PC-3 (cell line): Measurements from ENCODE around the gene ARVCF.

Source experiments
- EZH2 ChIP-seq: fragments of 300-600 bp; sonication (generic); IDR thresholded peaks from one replicate; pipeline ENCODE4 v1.6.1; 2017; ENCODE audit warnings: antibody characterized with exemption, mild to moderate bottlenecking, low read length; ENCODE audit not compliant: unreplicated experiment
- EZH2phosphoT487 ChIP-seq: fragments of 300-600 bp; sonication (generic); IDR thresholded peaks from 2 replicates; pipeline ENCODE4 v1.6.1; 2018; ENCODE audit warnings: mild to moderate bottlenecking, antibody characterized with exemption, low read length, borderline replicate concordance

DNA sequence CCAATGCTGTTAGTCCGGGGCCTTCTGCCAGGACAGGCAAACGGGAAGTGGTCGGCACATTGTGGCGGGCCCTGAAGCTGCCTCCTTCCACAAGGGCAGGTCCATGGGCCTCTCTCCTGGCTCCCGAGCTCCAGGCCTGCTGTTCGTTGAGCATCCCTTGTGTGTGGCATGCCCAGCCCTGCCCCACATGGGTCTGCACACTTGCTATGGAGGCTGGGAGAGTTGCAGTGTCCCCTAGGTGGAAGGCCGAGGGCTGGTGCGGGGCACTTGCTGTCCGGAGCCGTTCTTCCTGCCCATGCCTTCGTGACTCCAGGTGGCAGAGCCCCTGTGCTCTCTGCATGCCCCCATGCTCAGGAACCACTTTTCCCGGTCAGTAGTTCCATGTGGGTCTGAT is 37.4 kb upstream of the ARVCF start:
- no peak for TF ChIP-seq EZH2
- TF ChIP-seq EZH2phosphoT487, result no peak
